Activated CD8-positive, alpha-beta memory T cell treated with anti-CD3 and anti-CD28 coated beads for 4 hours (primary cell): ENCODE measurements around the gene CCDC24.

Source experiments
- DNase-seq, 2 donors: peaks; one replicate each; pipeline ENCODE4 v3.0.0-alpha.2; 2020; ENCODE audit warnings: low read depth in 2 of 2

Gene CCDC24

GRCh38 chr1:43963006-43963405, 28.4 kb upstream of the CCDC24 start:
- DNase-seq, result no peak

- no peak for DNase-seq
These were observed 27.5 kb upstream of the CCDC24 start for GRCh38 chr1:43963890-43964289.

GRCh38 chr1:43965316-43965715, 26.1 kb upstream of the CCDC24 start:
- no peak for DNase-seq

- no peak for DNase-seq
These were observed 23.0 kb upstream of the CCDC24 start for GRCh38 chr1:43968348-43968948.

GRCh38 chr1:43969416-43969745, 22.0 kb upstream of the CCDC24 start:
- no peak for DNase-seq

GRCh38 chr1:43969746-43970466, 21.5 kb upstream of the CCDC24 start, which contains the start of gene DPH2:
DPH2 (plus strand) TSS chr1:43970010; CDS start chr1:43970176, 166 bp downstream.
- DNase-seq, result peak; percentile 91 to 94

- DNase-seq, result no peak
These were observed 20.9 kb upstream of the CCDC24 start for GRCh38 chr1:43970502-43970901.

GRCh38 chr1:43970911-43971310, 20.5 kb upstream of the CCDC24 start:
- DNase-seq, result no peak

- no peak for DNase-seq
These were observed 19.9 kb upstream of the CCDC24 start for GRCh38 chr1:43971336-43971980.

- no peak for DNase-seq
These were observed 17.4 kb upstream of the CCDC24 start for GRCh38 chr1:43973981-43974442.

- peak; percentile 88 to 90 for DNase-seq
These were observed 16.8 kb upstream of the CCDC24 start, which contains the start of gene ATP6V0B for GRCh38 chr1:43974443-43975248. ATP6V0B (plus strand) TSS chr1:43974960; CDS start chr1:43975041, 81 bp downstream.

GRCh38 chr1:43975249-43975961, 16.0 kb upstream of the CCDC24 start:
- no peak for DNase-seq

- DNase-seq, result no peak
These were observed 15.4 kb upstream of the CCDC24 start for GRCh38 chr1:43976045-43976444.

GRCh38 chr1:43976890-43977289, 14.5 kb upstream of the CCDC24 start:
- no peak for DNase-seq

GRCh38 chr1:43977376-43978263, 13.8 kb upstream of the CCDC24 start:
- DNase-seq, result no peak

GRCh38 chr1:43978264-43978550, 13.2 kb upstream of the CCDC24 start:
- DNase-seq, result no peak

- no peak for DNase-seq
These were observed 12.7 kb upstream of the CCDC24 start, which contains the start of gene B4GALT2 for GRCh38 chr1:43978551-43979260. B4GALT2 (plus strand) TSS chr1:43979210; CDS start chr1:43981161, 1,951 bp downstream.

GRCh38 chr1:43979261-43979527, 12.2 kb upstream of the CCDC24 start:
- DNase-seq, result no peak

- no peak for DNase-seq
These were observed 11.7 kb upstream of the CCDC24 start for GRCh38 chr1:43979528-43980254.
